Left lung (tissue), 10 donors: ENCODE results near the gene CRIM1. TPM values are rescaled to one million over a fixed set of nuclear protein-coding genes. Genes with fewer than 3 reads are reported as not detected.

Experiments
- ATAC-seq: fragments of 200-7000 bp; cut with Tn5 transposase; one replicate; pipeline ENCODE4 v1.9.1; 2020; ENCODE audit warnings: moderate library complexity
- DNase-seq, 4 donors: peaks; one replicate each; pipeline ENCODE4 v3.0.0-alpha.2; 2013 to 2020
- H3K27ac ChIP-seq, 2 donors: fragments of 200-600 bp; sonication (generic) in 1 of 2; one replicate each; pipeline versions ENCODE4 v1.5.0 to v1.8.0; 2020 to 2021
- H3K27me3 ChIP-seq, 2 donors: fragments of 200-600 bp; sonication (generic) in 1 of 2; one replicate each; pipeline versions ENCODE4 v1.5.0 to v1.8.0; 2020 to 2021
- H3K36me3 ChIP-seq, 2 donors: fragments of 200-600 bp; sonication (generic) in 1 of 2; one replicate each; pipeline versions ENCODE4 v1.5.0 to v1.8.0; 2020 to 2021
- H3K4me1 ChIP-seq, 2 donors: fragments of 200-600 bp; one replicate each; pipeline ENCODE4 v1.8.0; 2021
- H3K4me3 ChIP-seq, 2 donors: fragments of 200-600 bp; sonication (generic) in 1 of 2; one replicate each; pipeline versions ENCODE4 v1.5.0 to v1.8.0; 2020 to 2021; ENCODE audit warnings: mild to moderate bottlenecking in 1 of 2
- H3K9me3 ChIP-seq, 2 donors: fragments of 200-600 bp; sonication (generic) in 1 of 2; one replicate each; pipeline versions ENCODE4 v1.5.0 to v1.8.0; 2020 to 2021
- intact Hi-C, 2 donors: fragments of 100-400 bp; cut with DNase I; formaldehyde crosslinking; loops; one replicate each; pipeline versions ENCODE4 v1.11.2 to v1.14.2; 2022
- polyA plus RNA-seq, 6 donors: library from polyadenylated mRNA; unstranded; fragments of 120-200 nt; gene quantifications; one replicate each; pipeline ENCODE4 v1.2.1, GENCODE V29; 2013; ENCODE audit not compliant: insufficient read length in 6 of 6
- total RNA-seq, 2 donors: library from RNA; stranded (reverse); fragmentation: NEBNext Ultra II Directional; extraction: Animal tissue kit (Norgen Biotek cat#: 25700); gene quantifications; one replicate each; pipeline ENCODE4 v1.2.1, GENCODE V29; 2021
- TF ChIP-seq, protein P1 (sequence below), 2 donors: fragments of 200-600 bp; sonication (generic) in 1 of 2; IDR thresholded peaks; one replicate each; pipeline versions ENCODE4 v1.5.0 to v1.8.0; 2021; ENCODE audit warnings: antibody characterized with exemption in 2 of 2
- donor health status: DM: no; HTN: yes; CAD: no.
- donor health status: DM: no; HTN: no; CAD: no.

CRIM1 gene
- total and polyA plus RNA-seq, 8 donors: 28.7 to 72.9 (median 31.4) TPM

DNA sequence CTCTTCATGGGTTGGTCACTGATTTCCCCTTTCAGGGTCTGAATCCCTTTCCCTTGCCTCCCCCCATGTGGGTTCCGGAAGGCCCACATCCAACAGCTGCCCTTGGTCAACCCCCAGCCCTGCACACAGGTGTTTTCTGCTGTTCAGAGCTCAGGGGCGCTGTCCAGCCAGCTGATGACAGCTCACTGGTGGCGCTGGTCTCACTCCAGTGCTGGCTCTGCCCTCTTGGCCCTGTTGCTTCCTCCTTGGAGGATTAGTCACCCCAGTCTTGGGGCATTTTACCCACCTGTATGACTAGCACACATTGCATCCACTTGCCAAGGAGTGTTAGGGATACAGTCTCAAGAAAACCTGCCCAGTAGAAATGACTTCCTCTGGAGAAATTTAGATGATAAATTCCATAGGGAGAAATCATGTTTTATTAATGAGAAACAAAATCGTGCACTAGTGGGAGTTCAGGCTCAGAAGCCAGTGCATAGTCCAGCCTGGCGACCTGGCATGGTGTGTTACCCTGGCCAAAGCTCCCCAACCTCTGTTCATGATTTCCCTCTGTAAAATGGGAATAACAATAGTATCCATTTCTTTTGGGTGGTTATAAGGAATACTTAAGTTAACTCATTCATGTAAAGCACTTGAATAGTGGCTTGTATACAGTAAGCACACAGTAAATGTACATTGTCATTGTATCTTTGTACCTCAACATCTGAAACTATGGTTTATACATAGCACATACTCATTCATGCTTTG lies 21.6 kb downstream of the CRIM1 start:
- H3K4me3 ChIP-seq: no peak overlapping the region
- H3K27ac ChIP-seq: peak overlapping the region in 1 of 2 donors; percentile 7
- no peaks in the 10 kb centered on the region for H3K36me3 ChIP-seq
- peaks cover 26 to 46% of the 10 kb centered on the region in 2 donors for H3K4me1 ChIP-seq
- DNase-seq (peak in 2 of 4 donors; percentile 47 to 79), ATAC-seq (peak; percentile 62)
- TF ChIP-seq, protein P1, sequence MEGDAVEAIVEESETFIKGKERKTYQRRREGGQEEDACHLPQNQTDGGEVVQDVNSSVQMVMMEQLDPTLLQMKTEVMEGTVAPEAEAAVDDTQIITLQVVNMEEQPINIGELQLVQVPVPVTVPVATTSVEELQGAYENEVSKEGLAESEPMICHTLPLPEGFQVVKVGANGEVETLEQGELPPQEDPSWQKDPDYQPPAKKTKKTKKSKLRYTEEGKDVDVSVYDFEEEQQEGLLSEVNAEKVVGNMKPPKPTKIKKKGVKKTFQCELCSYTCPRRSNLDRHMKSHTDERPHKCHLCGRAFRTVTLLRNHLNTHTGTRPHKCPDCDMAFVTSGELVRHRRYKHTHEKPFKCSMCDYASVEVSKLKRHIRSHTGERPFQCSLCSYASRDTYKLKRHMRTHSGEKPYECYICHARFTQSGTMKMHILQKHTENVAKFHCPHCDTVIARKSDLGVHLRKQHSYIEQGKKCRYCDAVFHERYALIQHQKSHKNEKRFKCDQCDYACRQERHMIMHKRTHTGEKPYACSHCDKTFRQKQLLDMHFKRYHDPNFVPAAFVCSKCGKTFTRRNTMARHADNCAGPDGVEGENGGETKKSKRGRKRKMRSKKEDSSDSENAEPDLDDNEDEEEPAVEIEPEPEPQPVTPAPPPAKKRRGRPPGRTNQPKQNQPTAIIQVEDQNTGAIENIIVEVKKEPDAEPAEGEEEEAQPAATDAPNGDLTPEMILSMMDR (IDR thresholded peaks at IDR 0.05): no peak
- intact Hi-C loops: no loop called here
- no peaks in the 10 kb centered on the region for H3K9me3 ChIP-seq
- H3K27me3 ChIP-seq: no peaks in the 10 kb centered on the region

DNA sequence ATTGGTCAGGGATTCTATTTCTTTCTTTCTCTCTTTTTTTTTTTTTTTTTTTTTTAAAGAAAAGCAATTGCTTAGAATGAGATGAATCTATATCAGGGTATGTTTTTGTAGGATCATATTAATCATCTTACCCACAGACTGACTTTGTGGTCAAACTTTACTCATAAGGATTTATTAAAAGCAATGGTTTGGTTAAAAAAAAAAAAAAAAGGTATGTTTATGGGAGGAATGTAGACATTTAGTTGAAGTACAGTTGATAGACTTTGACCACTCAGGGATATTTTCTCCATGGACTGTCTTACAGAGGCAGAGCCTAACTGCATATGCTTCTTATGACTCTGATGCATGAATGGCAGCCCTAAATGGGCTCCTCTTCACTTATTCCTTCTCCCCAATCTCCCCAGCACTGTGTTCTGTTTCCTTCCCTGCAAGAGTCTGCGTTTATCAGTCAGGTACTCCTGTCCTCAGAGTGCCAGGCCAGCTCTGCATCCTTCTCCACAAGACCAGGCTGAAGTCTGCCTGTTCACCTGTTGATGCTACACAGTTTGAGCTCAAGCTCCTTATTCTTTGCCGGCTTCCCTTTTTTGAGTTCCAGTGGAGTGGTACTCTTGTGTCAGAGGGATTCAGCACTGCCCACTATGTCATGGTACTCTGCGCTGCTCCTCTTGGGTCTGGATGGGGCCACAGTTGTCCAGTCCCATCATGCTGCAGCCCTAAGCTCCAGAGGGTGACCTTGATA lies 24.3 kb downstream of the CRIM1 start:
- Histone ChIP-seq H3K27ac (no peak overlapping the region), H3K4me3 (no peak overlapping the region), H3K27me3 (no peaks in the 10 kb centered on the region), H3K9me3 (no peaks in the 10 kb centered on the region), H3K4me1 (peaks cover 14 to 23% of the 10 kb centered on the region in 2 donors), H3K36me3 (no peaks in the 10 kb centered on the region)
- ATAC-seq (no peak), DNase-seq (no peak)
- TF ChIP-seq, protein P1 (IDR thresholded peaks at IDR 0.05): no peak
- intact Hi-C loops: no loop called here

DNA sequence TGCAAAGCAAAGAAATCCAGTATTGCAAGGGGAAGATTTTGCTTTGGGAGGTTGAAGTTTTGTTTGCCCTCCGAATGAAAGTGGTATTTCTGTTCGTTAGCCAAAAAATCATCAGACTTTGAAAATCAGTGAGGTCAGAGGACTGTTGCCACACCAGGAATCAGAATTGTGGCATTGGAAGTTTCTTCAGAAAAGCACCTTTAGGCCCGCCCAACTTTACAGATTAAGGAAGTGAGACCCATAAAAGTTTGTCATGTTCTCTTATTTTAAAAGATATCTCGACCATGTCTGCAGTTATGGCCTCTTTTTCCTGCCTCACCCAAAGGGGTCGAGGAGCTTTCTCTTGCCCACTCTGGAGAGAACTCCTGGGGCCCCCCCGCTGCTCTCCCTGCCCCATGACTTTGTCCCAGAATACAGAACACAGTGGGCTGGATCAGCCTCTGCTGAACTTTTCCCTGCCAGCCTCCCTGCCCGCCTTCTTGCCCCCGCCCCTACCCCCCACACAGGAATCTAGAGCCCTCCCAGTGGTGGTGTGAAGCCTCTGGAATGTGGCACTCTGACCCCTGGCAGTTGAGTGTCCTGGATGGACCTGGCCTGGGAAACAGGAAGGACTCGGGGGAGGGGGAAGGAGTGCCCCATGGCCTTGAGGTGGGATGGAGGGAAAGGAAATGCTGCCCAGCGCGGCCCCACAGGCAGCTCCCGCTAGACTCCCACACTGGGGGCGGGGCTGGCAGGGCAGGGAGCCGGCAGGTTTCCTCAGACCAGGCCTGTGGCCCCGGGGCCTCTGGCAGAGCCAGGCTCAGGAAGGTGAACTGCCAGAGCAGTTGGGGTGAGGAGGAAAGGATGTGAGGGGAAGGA lies 25.3 kb downstream of the CRIM1 start:
- H3K27me3 ChIP-seq: no peaks in the 10 kb centered on the region
- peak; percentile 23 for ATAC-seq
- TF ChIP-seq, protein P1 (IDR thresholded peaks at IDR 0.05): no peak
- H3K9me3 ChIP-seq: no peaks in the 10 kb centered on the region
- H3K4me3 ChIP-seq: no peak overlapping the region
- no peak overlapping the region for H3K27ac ChIP-seq
- no peaks in the 10 kb centered on the region for H3K36me3 ChIP-seq
- intact Hi-C loops: no loop called here
- peak in 1 of 4 donors; percentile 80 for DNase-seq
- H3K4me1 ChIP-seq: peaks cover 13 to 23% of the 10 kb centered on the region in 2 donors

DNA sequence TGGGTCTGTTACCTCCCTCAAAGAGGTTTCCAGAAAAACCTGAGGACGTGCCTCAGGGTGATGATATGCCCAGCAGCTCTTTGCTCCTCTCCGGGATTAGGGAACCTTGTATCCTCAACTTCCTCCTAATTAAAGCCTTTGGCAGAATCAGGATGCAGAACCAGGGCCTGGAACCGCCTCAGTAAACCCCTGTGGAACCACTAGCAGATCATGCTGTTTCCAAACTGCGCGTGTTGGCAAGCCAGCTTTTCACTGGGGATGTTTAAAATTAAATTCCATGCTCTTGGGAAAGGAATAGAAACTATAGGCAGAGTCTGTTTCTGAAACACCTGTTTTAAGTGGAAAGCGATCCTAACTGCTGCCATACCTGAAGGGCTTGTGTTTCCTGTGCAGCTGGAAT lies 26.4 kb downstream of the CRIM1 start:
- H3K27ac ChIP-seq: no peak overlapping the region
- TF ChIP-seq, protein P1 (IDR thresholded peaks at IDR 0.05): no peak
- peaks cover 1 to 13% of the 10 kb centered on the region in 2 donors for H3K4me1 ChIP-seq
- ATAC-seq (no peak), DNase-seq (no peak)
- H3K4me3 ChIP-seq: no peak overlapping the region
- intact Hi-C loops: no loop called here
- no peaks in the 10 kb centered on the region for H3K27me3 ChIP-seq
- no peaks in the 10 kb centered on the region for H3K9me3 ChIP-seq
- H3K36me3 ChIP-seq: no peaks in the 10 kb centered on the region
